Renal cortex interstitium (tissue), 11 donors: ENCODE results near the gene PFKL. TPM values are rescaled to one million over a fixed set of nuclear protein-coding genes. Genes with fewer than 3 reads are reported as not detected.
"Not testable (repeated sequence)": the region's sequence is repeated elsewhere in the genome, so short reads cannot be mapped to it uniquely, and the experiment has no call there.

Experiments used
- DNase-seq, 11 donors: peaks; one replicate each; pipeline ENCODE4 v3.0.0-alpha.2; 2013; ENCODE audit warnings: low read depth in 9 of 11, low spot score in 4 of 11; ENCODE audit errors: extremely low read depth in 1 of 11
- polyA plus RNA-seq, 3 donors: library from polyadenylated mRNA; unstranded; fragments of 120-200 nt; gene quantifications; one replicate each; pipeline ENCODE4 v1.2.1, GENCODE V29; 2013; ENCODE audit not compliant: insufficient read length in 3 of 3

PFKL gene
- polyA plus RNA-seq, 3 donors: 101 to 165 (median 162) TPM

DNA sequence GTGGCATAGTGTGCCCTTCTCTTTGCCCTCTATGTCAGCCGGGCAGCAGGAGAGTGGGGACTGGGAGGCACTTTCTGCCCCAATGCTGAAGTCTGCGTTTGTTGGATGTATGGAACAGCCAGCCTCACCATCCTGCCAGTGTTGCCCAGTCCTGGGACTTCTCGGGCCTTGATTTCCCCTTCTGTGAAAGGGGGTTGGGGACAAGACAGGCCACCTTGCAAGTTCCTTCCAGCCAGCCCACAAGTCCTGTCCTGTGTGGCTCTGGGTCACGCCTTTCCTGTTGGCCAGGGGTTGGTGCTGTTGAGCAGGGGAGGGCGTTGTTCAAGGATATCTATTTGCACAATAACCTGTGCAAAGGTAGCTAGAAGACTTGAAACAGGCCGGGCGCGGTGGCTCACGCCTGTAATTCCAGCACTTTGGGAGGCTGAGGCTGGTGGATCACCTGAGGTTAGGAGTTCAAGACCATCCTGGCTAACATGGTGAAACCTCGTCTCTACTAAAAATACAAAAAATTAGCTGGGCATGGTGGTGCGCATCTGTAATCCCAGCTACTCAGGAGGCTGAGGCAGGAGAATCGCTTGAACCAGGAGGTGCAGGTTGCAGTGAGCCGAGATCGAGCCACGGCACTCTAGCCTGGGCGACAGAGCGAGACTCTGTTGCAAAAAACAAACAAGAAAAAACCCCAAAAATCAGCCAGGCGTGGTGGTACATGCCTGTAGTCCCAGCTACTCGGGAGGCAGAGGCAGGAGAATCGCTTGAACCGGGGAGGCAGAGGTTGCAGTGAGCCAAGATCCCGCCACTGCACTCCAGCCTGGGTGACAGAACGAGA lies 2.9 kb downstream of the PFKL start:
- DNase-seq: not testable (repeated sequence)

DNA sequence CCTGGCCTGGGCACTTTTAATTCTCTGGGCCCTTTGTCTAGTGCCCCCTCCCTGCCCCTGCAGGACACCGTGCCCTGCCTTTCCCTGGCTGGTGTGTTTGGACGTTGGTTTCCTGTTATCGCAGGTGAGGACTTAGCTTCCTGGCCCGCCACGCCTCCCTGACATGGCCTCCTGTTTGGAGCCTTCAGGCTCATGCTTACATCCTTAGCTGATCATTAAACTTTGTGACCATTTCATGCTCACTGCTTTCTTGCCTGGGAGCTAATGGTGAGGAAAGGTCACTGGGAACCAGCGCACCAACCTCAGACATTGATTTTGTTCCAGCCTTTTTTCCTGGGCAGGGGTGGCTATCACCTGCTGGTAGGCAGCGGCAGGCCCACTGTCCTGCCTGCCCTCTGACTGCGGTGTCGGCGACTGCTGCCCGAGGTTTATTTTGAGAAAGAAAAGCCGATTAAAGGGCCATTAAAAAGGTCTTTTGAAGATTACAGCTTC lies 3.7 kb downstream of the PFKL start:
- peak in 1 of 11 donors; percentile 69 for DNase-seq

DNA sequence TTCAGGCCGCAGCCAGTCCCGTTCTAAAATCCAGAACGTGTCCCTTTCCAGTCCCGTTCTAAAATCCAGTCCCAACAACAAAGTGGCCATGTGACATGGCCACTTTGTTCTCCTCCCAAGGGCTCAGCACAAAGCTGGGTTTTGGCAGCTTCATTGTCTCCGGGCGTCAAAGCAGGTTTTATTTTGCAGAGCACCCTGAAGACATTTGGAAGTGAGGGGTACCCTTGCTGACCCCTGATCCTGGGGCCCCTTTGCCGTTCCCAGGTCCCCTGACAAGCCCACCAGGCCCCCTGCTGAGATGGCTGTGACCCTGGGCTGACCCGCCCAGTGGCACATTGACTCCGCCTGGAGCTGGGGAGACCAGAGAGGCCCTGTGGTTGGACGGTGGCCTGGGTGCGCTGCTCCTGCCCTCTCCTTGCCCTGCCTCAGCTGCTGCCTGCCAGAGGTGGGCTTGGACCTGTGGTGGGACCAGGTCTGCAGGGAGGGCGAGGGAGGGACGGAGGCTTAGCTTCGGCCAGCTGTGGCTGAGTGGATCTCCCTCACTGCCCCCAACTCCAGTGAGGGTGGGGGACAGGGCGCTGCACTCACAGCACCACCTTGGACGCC lies 4.3 kb downstream of the PFKL start:
- no peak for DNase-seq

DNA sequence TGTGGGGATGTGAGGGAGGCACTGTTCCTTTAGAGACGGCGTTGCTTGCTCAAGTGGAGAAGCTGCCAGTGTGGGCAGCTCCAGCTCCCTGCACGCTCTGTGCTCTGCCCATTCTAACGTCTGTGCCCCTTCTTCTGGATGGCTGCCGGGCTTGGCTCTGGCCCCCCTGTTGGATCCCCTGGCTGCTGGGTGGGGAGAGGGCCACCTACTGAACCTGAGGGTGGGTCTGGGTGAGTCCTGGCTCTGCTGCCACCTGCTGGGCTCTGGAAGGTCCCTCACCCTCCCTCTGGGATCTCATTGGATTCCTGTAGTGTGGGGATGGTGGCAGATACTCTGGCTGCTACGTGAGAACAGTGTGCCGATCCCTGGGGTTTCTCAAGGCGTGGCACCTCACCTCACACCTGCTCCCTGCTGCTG lies 5.0 kb downstream of the PFKL start:
- peak in 2 of 11 donors; percentile 51 to 58 for DNase-seq

DNA sequence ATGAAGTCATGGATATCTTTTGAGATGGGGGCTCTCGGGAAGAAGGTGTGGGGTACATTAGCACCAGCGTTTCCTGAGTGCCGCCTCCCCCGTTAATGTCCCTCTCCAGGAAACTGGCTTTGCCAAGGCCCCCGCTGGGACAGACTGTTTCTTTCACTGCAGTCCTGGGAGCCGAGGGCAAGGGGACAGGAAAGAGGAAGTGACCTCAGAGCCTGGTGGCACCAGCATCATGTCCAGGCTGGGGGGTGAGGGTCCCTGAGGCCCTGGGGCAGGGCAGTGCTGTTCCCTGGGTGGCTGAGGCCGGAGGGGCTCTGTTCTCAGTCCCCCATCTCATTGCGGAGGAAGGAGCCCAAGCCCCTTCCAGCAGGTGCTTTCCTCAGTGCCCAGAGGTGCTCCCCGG lies 5.8 kb downstream of the PFKL start:
- DNase-seq: no peak

DNA sequence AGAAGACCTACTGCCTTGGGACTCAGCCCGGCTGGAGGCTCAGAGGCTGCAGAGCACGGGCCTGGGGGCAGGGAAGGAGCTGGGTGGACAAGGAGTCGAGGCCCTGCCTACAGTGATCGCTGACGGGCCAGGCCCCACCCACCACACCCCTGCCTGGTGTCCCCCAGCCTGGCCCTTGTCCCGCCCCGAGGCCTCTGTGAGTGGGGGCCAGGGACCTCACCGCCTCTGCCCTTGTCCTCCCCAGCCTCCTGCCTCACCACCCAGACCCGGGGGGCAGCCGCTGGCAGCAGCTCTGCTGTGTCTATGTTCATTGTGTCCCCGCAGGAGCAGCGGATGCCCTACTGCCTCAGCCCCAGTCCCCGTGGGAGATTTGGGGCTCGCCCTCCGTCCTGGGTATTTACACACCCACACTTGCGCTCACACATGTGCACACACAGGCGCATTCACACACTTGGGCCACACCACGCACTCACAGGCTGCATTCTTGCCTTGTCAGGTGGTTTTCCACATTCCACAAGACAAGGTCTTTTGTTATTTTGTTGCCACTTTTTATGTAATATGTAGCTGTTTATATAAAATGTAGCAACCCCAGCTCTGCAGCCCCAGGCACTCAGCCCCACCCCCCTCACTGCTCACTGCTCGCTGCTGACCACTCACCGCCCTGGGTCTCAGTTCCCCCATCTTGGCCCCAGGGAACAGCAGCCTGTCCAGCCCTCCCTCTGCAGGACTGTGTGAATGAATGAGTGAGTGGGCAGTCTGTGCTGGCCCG lies 7.3 kb downstream of the PFKL start:
- DNase-seq: no peak

DNA sequence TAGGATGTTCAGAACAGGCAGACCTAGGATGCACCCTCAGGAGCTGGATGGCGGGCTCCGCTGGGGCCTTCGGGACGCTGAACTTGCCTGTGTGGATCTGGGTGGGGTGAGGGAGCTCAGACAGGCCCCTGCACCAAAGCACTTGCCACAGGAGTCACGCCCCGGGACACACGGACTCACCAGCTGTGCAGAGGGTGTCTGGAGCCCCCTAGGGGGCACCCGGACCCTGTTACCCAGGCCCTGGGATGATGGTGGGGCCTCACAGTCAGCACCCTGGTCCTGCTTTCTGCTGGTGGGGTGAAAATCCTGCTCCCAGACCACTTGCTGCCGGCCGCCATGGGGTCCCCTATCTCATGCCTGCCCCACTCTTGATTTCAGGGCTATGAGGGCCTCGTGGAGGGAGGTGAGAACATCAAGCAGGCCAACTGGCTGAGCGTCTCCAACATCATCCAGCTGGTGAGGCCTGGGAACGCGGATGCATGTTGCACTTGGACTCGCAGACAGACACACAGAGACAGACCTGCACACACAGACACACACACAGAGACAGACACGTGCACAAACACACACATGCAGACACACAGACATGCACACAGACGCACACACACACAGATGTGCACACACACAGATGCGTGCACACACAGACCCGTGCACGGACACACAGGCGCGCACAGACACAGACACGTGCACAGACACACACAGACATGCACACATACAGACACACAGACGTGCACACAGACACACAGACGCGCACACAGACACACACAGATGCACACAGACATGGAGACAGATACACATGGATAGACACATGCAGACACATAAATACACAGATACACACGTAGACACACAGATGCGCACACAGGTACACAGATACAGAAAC lies 11.0 kb downstream of the PFKL start:
- DNase-seq: no peak

DNA sequence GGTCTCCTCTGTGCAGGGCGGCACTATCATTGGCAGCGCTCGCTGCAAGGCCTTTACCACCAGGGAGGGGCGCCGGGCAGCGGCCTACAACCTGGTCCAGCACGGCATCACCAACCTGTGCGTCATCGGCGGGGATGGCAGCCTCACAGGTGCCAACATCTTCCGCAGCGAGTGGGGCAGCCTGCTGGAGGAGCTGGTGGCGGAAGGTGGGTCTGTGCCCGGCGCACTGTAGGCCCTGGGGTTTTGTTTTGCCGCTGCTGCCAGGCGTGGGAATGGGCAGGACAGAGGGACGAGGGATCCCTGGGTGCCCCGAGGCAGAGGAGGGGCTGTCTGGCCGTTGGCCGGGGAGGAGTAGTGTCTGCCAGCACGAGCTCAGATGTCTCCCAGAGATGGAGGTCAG lies 12.2 kb downstream of the PFKL start:
- no peak for DNase-seq

DNA sequence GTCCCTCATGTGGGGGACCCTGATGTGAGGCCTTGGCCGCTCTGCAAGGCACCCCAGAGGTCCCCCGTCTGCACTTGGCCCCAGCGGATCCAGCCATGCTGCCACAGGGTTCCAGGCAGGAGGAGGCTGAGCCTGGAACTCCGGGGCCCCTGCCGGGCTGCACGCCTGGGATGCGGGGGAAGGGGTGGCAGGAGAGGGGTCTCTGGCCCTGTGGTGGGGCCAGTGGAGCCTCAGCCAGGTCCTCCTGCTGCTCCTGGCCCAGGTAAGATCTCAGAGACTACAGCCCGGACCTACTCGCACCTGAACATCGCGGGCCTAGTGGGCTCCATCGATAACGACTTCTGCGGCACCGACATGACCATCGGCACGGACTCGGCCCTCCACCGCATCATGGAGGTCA lies 12.9 kb downstream of the PFKL start:
- DNase-seq: no peak

DNA sequence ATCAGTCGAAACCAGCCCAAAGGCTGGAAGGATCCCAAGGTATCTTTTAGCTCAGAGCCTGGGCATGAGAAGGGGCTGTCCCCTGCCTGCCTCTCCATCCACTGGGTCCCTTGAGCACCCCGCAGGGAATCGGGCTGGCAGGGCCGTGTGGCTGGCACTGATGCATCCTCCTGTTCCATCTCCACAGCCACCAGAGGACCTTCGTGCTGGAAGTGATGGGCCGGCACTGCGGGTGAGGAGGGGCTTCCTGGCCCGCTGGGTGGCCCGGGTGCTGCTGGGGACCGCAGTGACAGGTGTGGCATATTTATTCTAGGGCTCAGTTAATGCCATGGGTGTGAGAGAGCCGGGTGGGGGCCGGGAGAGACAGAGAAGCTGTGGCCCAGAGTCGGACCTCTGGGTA lies 13.6 kb downstream of the PFKL start:
- DNase-seq: no peak

DNA sequence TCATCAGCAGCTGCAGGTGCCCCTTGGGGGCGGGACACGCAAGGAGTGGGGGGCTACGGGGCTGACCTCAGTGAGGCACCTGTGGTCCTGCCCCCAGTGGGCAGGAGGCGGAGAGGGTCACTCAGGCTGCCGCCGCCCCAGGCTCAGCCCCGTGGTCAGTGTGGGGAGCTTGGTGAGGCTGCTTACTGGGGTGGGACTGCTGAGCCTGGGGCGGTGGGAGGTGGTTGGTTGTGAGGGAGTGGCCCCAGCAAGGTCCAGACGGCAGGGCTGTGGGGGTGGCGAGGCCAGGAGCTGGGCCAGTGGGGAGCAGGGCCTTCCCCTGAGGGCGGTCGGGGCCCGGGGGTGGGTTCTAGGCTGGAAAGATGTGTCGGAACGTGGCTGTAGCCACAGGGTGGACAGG lies 14.3 kb downstream of the PFKL start:
- DNase-seq: no peak

DNA sequence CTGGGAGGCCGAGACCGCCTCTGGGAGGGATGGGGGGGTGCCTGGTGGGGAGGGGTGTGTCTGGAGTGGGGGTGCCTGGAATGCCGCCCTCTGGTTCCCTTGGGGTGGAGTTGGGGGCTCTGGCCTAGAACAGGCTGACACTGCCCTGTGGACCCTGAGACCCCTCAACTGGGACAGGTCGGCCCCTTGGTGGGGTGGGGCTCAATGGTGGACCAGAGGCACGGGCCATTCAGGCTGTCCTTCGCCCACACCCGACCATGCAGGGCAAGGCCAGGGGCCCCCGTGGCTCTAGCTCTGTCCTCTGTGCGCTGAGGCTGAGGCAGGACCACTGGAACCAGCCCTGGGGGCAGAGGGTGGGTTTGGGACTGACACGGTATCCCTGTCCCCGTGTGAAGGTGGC lies 14.7 kb downstream of the PFKL start:
- DNase-seq: no peak

DNA sequence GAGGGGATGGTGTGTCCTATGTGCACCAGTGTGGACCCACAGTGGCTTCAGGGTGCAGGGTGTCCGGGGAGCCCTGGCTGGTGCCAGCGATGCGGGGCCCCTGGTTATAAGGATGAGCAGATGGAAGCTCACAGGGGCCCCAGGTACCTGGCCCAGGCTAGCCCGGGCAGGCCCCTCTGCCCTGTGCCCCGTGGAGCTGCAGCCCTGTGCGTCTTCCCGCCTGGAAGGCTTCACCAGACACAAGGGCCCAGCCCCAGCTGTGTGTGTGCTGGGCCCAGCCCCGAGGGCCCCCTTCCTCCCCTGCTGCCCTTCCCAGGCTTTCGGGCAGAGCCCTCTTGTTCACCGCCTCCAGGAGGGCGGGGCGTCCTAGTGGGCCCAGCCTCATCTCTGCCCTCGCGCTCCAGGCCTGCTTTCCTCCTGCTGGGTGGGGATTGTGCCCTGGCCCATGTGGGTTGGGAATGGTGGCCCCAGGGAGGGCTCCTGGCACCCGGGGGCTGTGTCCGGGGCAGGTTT lies 15.9 kb downstream of the PFKL start:
- DNase-seq: no peak

DNA sequence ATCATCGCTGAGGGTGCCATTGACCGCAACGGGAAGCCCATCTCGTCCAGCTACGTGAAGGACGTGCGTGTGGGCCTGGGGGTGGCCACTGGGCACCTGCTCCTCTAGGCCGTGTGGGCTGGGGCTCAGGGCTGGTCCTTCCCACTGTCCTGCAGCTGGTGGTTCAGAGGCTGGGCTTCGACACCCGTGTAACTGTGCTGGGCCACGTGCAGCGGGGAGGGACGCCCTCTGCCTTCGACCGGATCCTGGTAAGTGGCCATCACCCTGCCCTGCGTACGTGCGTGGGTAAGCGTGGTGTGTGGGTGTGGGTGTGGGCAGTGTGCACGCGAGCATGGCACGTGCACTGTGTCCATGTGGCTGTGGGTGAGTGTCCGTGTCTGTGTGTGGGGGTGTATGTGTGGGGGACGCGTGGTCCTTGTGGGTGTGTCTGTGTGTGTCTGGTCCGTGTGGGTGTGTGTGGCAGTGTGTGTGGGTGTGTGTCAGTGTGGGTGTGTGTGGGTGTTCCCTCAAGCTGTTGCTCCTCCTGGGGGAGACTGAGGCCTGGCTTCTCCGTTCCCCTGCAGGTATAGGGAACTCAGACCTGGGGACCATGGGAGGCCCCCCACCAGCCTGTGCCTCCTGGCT lies 16.5 kb downstream of the PFKL start:
- DNase-seq: no peak

DNA sequence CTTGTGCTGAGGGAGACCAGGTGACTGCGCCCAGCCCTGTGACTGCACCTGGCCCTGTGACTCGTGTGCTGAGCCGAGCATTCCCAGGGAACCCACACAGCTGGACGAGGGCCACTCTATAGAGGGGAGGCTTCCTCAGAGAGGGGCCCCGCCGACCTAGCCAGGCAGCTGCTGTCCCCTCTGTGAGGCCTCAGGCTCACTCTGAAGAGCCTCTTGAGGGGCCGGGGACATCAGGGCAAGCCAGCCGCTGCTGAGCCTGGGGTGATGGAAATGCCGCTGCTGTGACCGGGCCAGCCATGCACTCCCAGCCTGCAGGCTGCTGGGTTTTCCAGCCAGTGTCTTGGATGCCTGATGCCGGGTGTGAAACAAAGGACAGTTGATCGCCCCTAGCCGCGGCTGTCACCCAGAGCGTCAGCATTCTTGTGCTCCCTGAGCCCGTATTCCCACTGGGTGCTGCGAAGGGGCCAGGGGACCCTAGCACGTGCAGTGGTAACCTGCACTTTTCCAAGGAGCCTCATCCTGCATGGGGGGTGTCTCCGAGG lies 17.5 kb downstream of the PFKL start:
- DNase-seq: no peak

DNA sequence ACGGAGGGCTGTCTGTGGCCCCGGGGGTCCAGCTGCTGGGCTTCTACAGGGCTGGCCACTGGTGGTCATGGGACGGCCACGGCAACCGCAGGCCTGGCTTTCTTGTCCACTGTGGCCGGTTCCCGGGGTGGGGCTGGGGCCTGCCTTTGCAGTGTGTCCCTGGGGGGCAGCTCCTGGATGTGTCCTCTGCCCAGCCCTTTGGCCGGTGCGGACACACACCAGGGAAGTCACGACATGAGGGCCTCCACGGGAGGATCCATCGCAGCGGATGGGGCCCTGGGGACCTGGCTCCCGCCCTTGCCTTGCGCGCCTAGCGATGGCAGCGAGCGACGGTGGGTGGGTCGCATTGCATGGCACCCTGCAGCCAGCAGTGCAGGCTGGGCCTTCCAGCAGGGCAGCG lies 18.0 kb downstream of the PFKL start:
- DNase-seq: no peak

DNA sequence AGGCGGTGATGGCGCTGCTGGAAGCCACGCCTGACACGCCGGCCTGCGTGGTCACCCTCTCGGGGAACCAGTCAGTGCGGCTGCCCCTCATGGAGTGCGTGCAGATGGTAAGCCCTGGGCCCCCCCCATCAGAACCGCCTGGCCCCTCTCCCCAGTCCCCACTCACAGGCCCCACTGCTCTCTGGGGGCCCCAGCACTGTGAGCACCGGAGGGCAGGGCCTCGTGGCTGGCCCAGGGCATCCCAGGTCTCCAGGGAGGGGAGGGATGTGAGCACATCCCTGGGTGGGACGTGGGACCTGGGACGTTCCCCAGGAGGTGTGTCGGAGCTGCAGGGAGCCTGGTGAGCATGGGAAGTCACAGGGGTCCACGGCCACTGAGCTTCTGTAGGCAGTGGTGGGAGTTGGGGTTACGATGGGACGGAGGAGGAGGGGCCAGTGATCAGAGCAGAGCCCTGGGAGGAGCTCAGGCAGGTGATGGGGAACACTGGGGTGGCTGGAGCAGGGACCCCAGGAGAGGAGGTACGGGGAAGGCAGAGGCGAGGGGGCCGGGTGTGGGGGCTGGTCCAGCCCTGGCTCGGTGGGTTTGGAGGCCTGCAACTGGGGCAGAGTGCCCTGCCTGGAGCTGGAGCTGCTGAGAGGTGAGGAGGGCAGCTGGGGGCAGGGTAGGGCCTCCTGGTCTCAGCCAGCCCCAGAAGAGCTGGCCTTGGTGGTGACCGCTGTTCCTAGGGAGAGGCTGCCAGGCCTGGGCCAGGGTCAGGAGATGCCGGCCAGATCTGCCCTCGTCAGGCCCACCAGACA lies 18.8 kb downstream of the PFKL start:
- DNase-seq: no peak
